ENCODE measurements around the gene ZNF362. TPM values are rescaled to one million over a fixed set of nuclear protein-coding genes. Genes with fewer than 3 reads are reported as not detected.
A peak's percentile ranks its signal among the peaks of the same experiment; 100 is the strongest.

ZNF362 gene
- total RNA-seq, 2 donors from 2014 or later, result 27.4 to 41.5 TPM

DNA sequence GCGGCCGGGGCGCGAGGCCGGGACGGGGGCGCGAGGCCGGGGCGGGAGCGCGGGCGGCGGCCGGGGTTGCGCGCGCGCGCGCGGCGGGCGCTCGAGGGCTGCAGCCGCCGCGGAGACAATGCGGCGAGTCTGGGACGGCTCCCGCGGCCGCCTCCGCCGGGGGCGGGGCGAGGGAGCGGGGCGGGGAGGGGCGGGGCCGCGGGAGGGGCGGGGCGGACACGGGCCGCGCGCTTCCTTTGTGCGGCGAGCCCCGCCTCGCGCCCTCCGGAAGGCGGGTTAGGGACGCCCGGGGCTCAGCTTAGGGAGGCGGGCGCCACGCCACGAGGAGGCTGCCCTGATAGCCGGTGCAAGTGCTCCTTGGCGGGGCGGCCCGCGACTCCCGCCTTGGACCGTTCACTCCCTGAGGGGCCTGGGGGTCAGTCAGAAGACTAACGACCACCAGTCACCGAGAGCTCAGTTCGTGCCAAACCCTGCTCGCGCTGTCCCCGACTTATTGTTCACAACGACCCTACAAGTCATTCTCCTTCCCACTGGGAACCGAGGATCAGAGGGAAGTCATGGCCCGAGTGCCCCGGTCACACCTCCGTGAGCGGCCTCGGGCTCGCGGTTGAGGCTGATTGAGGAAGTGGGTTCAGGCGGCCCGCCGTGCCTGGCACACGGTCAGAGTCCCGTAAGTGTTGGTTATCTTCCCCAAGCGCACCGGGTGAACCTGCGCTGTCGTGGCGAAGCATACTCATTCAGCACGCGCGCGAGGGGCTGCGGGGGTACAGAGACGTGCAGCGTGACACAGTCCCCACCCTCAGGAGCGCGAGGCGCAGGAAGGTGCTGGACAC, 93.7 kb downstream of the ZNF362 start:
- peaks cover 83% of the 10 kb centered on the region for H3K27me3 Mint-ChIP-seq (ENCODE audit: insufficient read depth)
- H3K4me1 Mint-ChIP-seq, result peaks cover 33% of the 10 kb centered on the region
- peak overlapping the region; percentile 89 for H3K27ac Mint-ChIP-seq

More for the DNA sequence above, 93.7 kb downstream of the ZNF362 start:
- TF ChIP-seq, protein P1, sequence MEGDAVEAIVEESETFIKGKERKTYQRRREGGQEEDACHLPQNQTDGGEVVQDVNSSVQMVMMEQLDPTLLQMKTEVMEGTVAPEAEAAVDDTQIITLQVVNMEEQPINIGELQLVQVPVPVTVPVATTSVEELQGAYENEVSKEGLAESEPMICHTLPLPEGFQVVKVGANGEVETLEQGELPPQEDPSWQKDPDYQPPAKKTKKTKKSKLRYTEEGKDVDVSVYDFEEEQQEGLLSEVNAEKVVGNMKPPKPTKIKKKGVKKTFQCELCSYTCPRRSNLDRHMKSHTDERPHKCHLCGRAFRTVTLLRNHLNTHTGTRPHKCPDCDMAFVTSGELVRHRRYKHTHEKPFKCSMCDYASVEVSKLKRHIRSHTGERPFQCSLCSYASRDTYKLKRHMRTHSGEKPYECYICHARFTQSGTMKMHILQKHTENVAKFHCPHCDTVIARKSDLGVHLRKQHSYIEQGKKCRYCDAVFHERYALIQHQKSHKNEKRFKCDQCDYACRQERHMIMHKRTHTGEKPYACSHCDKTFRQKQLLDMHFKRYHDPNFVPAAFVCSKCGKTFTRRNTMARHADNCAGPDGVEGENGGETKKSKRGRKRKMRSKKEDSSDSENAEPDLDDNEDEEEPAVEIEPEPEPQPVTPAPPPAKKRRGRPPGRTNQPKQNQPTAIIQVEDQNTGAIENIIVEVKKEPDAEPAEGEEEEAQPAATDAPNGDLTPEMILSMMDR (conservative IDR thresholded peaks at IDR 0.05), result no peak
- Histone ChIP-seq H3K36me3 (ENCODE audit: control insufficient read depth, insufficient read depth, low read length) (peaks cover 14% of the 10 kb centered on the region), H3K4me3 (ENCODE audit: low read length) (peak overlapping the region; percentile 88), H3K27me3 (ENCODE audit: control insufficient read depth, insufficient read depth, low read length, poor library complexity, severe bottlenecking) (peaks cover 26% of the 10 kb centered on the region), H3K4me1 (ENCODE audit: control insufficient read depth, insufficient read depth, low read length) (peaks cover 20% of the 10 kb centered on the region), H3K27ac (ENCODE audit: low read depth, low read length) (peak overlapping the region; percentile 97), H3K9ac (ENCODE audit: extremely low read depth, low read length, poor library complexity, severe bottlenecking) (peak overlapping the region; percentile 70), H3K9me3 (ENCODE audit: control insufficient read depth, low read length) (no peaks in the 10 kb centered on the region)
- DNase-seq, result peak; percentile 91
- Mint-ChIP-seq H3K36me3 (ENCODE audit: low read depth) (peaks cover 3% of the 10 kb centered on the region), H3K4me3 (peak overlapping the region; percentile 77), H3K9me3 (no peaks in the 10 kb centered on the region)
- 1 to 2% methylated on average over 30 to 104 of the region's 104 CpGs for WGBS, 2 experiments (ENCODE audit: insufficient coverage in 1 of 2, insufficient read length in 1 of 2)

Small RNA genes lying within 50 kb of the gene (microRNA-seq; reads per million reads assigned to microRNA genes)
- gene MIR3605 (ENCODE audit: borderline microRNAs expressed), result not detected

Other genes with a start within 250 kb of the ZNF362 start
- 100 to 1,000 TPM; 114 to 118 TPM for gene AK2, start 219.6 kb upstream of the ZNF362 start, total RNA-seq
- 1 to 10 TPM; 1.7 to 3.0 TPM for gene AZIN2, start 175.3 kb upstream of the ZNF362 start, total RNA-seq
- gene TRIM62, start 74.4 kb upstream of the ZNF362 start, total RNA-seq, result 1 to 10 TPM; 5.1 to 6.0 TPM
- gene A3GALT2, start 64.6 kb downstream of the ZNF362 start, total RNA-seq, result not detected
- gene PHC2, start 174.6 kb downstream of the ZNF362 start, total RNA-seq, result 10 to 100 TPM; 32.1 to 43.9 TPM
- 1 to 10 TPM; 5.8 to 6.1 TPM for gene ZSCAN20, start 216.2 kb downstream of the ZNF362 start, total RNA-seq